ENCODE results near the gene CLCN4.

The CLCN4 gene

DNA sequence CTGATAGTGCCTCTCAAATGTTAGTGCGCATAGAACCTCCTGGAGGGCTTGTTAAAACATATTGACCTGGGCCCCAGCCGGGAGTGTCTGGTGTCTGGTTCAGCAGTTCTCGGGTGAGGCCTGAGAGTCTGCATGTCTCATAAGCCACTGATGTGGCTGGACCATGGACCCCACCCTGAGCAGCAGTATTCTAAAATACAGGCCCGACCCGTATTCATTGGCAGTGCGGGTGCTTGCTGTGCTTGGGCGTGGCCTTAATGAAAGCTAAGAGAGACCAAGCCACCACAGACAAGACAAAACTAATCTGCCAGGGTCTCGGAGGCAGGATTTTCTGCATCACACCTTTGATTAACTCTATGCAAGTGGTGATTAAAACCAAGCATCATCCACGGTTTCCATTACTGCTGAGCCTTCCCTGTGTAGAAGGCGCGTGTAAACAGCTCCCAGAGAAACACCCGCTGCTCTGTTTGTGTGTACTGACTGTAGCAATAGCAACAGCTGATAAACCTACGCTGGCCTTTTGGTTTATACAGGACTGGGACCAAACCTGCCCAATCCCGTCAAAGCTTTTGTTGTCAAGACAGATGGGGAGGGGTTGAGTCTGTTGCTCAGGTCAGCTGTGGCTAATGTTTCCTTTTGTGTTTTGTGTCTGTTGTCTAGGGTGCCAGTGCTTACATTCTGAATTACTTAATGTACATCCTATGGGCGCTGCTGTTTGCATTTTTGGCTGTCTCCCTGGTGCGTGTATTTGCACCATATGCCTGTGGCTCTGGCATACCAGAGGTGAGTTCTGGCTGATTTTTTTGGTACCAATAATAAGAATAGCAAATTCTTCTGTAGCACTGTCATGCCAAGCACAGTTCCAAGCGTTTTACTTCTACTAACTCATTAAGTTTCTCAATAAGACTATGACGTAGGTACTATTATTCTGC is 40.8 kb downstream of the CLCN4 start:
- no peak for DNase-seq (ENCODE audit: low spot score)

DNA sequence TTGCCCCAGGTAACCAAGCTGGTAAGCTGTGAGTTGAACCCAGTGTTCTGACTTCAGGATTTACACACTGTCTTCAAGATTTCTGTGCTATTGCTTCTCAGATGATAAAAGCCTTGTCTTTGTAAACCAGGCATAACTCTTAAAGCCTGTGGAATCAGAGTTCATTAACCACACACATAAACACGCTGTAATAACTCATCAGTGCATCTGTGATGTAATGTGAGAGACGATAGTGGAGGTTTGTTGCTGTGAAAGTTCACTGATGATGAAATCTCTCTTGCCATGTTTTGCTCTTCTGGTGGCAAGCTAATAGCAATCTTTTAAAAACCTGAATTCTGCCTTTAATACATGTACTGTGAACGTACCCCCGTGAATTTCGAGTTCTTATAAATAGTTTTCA is 41.5 kb downstream of the CLCN4 start:
- DNase-seq (ENCODE audit: low spot score), result no peak

DNA sequence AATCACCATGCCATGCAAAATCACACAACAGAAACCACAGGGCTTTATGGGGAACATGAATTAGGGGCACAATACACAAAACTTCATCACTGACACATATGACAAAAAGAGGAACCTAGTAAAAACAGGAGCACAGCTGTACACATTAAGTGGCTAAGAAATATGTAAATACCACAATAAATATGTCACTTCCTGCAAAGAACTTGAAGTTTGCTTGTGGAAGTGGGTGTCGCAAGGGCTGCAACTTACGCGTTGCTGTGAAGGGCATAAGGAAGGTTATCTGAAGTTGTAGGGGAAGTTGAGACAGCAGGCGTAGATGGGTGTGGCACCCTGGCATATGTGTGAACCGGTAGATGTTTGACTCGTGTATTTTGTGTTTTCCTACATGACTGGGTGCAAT is 42.4 kb downstream of the CLCN4 start:
- DNase-seq (ENCODE audit: low spot score), result no peak

DNA sequence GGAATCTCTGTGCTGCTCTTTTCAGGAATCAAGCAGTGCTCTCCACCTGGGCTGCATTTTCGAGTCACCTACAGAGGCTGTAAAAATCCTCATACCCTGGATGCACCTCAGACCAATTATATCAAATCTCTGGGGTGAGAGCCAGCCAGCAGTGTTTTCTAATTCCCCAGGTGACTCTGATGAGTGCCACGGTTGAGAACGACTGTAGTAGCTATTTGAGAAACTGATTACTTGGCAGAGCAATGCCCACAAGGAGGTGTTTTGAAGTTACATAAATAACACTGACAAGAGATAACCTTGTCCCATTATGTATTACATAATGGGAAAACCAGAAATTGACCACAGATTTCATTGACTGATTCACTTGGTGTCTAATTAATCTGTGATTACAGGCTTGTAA is 46.8 kb downstream of the CLCN4 start:
- no peak for DNase-seq (ENCODE audit: low spot score)

DNA sequence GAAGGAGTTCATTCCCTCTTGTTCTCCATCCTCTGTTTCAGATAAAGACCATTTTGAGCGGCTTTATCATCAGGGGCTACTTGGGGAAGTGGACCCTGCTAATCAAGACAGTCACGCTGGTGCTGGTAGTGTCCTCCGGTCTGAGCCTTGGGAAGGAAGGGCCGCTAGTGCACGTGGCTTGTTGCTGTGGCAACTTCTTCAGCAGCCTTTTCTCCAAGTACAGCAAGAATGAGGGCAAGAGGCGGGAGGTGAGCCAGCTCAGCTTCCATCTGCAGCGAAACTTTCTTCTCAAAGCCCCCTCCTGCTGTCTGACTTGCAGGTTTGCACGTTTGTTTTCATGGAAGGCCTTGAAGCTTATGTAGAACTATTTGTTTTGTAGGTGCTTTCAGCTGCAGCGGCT is 49.5 kb downstream of the CLCN4 start:
- no peak for DNase-seq (ENCODE audit: low spot score)

DNA sequence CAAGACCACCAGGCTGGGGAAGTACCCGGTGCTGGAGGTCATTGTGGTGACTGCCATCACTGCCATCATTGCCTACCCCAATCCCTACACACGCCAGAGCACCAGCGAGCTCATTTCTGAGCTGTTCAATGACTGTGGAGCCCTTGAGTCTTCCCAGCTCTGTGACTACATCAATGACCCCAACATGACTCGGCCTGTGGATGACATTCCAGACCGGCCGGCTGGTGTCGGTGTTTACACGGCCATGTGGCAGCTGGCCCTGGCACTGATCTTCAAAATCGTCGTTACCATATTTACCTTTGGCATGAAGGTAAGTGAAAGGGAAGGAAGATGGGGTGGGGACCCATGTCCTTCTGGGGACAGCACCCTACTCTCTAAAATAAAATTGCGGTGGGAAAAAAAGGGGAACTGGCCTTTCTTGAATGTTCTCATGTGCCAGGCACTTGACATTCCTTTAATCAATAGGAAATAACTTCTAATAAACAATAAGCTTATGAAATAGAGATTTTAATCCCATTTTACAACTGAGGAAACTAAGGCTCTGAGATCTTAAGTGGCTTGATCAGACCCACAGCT is 51.6 kb downstream of the CLCN4 start:
- DNase-seq (ENCODE audit: low spot score), result no peak

DNA sequence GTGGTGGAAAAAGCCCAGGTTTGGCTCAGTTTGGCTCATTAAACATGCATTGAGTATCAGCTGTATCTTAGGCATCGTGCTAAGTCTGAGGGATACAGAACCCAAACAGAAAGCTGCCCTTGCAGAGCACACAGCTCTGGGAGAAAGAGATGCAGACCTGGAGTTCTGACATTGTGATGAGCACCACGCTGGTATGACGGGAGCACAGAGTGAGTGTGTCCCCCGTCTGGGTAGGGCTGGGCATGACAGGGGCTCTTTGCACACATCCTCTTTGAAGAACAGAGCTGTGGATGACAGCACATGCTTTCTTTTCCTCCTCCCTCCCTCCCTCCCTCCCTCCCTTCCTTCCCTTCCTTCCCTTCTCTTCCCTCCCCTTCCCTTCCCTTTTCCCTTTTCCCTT is 52.2 kb downstream of the CLCN4 start:
- DNase-seq (ENCODE audit: low spot score), result no peak

DNA sequence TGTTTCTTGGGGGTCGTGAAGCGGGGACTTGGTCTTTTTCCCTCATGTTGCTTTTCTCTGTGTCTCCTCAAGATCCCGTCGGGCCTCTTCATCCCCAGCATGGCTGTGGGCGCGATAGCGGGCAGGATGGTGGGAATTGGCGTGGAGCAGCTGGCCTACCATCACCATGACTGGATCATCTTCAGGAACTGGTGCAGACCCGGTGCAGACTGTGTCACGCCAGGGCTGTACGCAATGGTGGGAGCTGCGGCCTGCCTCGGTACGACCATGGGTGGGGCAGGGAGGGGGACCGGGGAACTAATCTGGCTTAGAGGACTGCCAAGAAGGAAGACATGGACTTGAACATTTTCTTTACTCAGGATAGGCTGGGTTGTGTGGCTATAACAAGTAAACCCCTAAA is 55.6 kb downstream of the CLCN4 start:
- DNase-seq (ENCODE audit: low spot score), result no peak

DNA sequence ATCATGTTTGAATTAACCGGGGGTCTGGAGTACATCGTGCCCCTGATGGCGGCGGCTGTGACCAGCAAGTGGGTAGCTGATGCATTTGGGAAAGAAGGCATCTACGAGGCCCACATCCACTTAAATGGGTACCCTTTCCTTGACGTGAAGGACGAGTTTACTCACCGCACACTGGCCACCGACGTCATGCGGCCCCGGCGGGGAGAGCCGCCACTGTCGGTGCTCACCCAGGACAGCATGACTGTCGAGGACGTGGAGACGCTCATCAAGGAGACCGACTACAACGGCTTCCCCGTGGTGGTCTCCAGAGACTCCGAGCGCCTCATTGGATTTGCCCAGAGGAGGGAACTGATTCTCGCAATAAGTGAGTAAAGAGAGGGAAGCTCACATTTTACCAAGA is 56.9 kb downstream of the CLCN4 start:
- no peak for DNase-seq (ENCODE audit: low spot score)

DNA sequence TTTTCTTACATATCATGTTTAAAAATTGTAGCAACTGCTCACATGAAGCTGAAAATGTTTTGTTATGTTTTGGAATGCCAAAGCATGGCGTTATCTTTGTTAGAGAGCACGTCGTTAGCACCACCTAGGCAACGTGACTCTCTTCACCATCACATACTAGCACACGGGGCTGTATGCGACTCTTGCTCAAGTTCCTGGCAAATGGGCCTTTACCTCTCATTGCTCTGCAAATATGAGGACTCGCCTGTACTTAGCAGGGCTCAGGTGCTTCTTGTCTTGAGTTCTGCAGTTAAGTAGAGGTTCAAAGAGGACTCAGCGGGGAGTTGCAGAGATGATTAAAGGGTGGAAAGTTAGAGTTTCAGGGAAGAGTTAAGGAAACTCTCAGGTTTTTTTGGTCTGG is 59.4 kb downstream of the CLCN4 start:
- no peak for DNase-seq (ENCODE audit: low spot score)

DNA sequence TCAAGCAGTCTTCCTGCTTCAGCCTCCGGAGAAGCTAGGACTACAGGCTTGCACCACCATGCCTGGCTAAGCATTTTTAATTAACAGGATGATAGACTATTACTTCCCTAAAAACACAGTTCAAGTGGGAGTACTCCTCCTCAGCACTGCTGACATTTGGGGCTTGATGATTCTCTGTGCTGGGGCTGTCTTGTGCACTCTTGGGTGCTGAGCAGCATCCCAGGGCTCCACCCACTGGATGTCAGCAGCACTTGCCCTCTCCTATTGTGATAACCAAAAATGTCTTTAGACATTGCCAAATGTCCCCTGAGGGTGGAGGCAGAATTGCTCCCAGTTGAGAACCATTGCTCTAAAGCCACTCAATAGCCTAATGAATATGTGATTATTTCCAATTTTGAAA is 60.4 kb downstream of the CLCN4 start:
- DNase-seq (ENCODE audit: low spot score), result no peak

DNA sequence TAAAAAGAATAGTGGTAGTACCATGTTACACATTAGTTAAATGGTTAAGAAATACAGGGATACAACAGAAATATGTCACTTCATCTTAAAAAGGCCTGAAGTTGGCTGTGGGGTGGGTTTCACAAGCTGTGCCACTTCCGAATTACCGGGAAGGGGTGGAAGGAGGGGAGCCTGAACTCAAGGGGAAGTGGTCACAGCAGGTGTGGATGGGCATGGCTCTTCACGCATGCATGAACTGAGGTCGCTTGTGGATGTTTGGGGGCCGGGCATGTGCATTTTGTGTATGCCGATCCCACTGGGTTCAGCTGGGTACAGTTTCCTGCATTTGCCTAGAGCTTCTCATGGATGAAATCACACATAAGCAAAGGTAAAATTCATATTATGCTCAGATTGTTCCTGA is 64.9 kb downstream of the CLCN4 start:
- no peak for DNase-seq (ENCODE audit: low spot score)

DNA sequence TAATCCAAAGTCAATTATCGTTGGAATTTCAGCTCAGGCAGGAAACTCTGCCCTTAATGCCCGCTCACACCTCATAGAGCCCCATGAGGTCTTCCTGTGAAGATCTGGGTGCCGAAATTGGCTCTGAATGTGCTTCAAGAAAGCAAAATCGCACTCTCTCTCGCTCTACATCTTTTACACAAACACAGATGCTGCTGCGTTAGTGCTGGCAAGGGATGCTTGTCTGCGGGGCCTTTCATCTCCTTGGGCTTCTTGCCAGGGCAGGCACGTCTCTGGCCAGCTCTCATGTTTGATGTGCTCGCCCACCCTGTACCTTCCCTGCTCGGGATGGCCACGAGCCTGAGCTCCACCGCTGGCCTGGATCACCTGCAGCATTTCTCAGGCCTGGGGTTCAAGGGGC is 66.5 kb downstream of the CLCN4 start:
- no peak for DNase-seq (ENCODE audit: low spot score)

DNA sequence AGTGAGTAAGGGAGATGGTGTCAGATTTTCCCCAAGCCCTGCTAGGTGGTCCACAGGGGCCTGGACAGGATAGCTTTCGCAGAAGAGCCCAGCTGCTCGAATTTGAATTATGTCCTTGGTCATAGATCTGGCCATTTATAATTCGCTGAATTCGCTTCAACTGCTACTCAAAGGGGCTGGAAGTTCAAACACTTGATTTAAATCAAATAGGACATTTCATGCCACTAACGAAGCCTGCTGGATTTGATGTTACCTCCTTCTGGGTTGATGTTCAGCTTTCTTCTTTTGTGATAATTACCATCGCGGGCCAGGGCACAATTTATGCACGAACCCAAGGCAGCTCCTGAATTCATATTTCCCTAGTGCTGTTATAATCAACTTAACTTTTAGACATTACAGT is 67.0 kb downstream of the CLCN4 start:
- no peak for DNase-seq (ENCODE audit: low spot score)

DNA sequence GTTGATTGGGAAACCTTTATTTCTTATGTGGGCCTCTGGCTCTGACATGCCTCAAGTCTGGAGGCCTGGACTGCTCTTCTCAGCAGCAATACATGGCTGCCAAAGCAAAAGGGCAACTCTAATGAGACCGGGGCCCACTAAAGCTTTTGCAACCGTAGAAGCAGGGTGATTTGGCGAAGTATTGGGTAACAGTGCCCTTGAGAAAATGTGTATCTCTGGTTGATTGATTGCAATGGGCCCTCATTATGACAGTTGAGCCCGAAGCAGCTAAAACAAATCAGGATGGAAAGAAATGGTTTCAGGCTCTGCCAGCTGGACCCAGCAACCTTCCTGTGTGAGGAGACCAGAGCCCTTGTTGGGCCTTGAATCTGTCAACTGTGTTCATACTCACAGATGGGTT is 73.4 kb downstream of the CLCN4 start:
- no peak for DNase-seq (ENCODE audit: low spot score)

DNA sequence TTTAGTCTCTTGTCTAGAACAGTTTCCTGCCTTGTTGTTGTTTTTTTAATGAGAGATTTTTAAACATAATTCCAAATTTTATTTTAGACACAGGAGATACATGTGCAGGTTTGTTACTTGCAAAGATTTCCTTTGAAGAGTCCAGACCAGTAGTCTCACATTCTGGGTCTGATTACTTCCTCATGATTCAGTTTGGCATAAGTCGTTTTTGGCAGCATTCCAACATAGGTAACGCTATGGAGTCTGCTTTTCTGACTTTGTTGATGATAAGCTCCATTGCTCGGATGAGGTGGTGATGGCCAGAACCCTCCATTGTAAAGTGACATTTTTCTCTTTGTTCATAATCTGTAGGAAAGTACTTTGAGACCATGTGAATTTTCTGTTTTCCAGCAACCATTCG is 74.7 kb downstream of the CLCN4 start:
- DNase-seq (ENCODE audit: low spot score), result no peak

DNA sequence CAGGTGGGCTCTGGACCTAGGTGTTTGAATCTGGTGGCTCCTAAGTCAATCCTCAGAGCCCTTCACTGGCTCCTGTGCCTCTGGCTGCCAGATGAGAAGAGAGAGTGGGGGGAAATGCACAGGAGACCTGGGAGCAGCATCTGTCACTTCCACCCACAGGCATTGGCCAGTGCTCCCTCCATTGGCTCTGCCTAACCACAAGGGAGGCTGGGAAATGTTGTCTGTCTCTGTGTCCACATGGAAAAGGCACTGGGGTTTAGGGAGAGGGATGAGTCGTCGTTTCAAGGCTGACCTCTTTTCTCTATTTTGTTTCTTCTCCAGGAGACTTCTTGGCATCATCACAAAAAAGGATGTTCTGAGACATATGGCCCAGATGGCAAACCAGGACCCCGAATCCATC is 76.4 kb downstream of the CLCN4 start:
- DNase-seq (ENCODE audit: low spot score), result no peak

DNA sequence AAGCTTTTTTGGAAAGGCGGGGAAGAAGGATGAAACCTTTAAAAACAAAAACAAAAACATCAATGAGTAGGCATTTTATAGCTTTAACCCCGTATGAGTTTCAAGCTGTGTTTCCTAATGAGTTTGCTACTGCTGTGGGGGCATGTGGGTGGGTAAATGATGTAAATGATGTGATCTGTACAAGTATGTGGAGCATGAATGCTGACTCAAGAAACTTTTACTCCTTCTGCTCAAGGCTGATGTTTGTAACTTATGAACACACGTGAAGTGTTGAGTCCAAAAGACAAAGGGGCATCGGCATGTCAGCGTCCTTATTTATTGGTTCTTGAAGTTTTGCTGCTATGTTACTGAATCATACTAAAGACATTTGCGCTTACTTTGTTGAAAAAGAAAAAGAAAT is 76.9 kb downstream of the CLCN4 start:
- no peak for DNase-seq (ENCODE audit: low spot score)

DNA sequence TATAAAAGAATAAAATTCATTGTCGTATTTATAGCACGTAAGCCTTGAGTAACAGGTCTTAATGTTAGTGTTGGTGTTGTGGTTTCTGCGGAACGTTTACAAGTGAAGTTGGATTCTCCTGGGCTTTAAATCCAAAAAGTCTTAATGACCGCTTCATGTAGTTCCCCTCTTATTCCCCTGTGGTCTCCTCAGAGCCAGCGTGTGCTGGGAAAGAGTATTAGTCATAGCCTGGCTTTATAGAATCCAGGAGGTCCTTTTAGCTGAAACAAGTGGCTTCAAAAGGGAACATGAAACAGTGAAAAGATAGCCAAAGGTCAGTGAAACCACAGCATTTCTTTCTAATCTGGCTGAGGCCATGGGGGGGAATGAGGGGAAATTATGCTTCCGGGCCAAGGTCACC is 79.1 kb downstream of the CLCN4 start:
- peak; percentile 60 for DNase-seq (ENCODE audit: low spot score)

DNA sequence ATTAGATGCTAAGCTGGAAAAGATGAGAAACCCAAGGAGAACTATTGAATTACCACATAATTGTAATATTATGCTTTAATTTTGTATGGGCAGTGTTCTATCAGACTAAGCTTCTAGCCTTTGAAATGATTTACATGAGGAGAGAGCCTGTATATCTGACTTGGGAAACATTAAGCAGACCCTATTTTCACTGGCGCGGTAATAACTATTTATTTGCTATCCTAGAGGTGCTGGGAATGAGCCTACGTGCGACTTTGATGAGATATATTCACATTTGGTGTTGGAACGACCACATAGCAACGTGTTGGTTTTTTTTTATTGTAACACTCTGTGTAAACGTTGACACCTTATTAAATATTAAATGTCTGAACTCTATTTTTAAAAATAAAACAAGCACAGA is 80.5 kb downstream of the CLCN4 start:
- DNase-seq (ENCODE audit: low spot score), result no peak

DNA sequence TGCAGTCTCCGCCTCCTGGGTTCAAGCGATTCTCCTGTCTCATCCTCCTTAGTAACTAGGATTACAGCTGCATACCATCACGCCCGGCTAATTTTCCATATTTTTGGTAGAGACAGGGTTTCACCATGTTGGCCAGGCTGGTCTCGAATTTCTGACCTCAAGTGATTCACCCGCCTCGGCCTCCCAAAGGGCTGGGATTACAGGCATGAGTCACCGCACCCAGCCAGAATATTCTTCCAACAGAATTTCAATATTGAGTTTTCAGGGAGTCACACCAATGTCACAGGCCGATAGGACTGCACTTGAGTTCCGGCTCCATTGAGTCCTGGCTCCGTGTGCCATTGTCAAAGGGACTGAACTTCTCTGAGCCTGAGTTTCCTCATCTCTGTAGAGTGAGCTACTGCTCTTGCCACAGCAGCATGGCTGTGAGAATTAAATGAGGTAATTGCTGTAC is 82.9 kb downstream of the CLCN4 start:
- DNase-seq (ENCODE audit: low spot score), result no peak

DNA sequence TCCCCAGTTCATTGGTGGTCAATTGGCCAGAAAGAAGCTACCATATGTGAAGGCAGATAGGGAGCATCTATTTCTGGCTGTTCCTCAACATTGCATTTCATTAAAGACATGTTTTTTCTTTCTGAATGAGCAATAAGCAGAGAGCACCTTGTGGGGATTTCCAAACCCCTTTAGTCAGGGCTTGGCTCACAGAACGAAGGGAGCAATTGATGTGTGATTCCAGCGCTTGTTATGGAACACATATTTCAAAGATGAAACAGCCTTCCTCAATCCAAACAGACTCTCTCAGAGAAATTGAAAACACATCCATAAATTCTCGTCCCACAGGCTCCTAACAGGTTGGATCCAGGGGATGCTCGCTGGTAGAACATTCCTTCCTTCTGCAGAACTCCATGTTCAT is 84.1 kb downstream of the CLCN4 start:
- no peak for DNase-seq (ENCODE audit: low spot score)

DNA sequence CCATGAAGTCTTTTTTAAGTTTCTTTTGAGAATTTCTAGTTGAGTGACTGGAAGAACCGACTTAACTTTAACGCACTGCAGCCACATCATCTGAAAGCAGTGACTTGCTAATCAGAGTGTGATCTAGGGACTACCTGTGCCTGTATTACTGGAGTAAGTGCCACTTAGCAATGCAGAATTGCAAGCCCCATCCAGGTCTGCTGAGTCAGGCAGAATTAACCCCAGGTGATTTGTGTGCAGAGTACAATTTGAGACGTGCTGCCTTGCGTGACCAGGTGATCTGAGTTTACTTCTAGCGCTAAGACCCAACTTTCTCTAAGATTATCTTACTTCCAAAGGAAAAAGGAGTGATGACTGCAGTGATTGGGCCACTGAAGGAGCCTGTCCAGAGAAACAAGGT is 85.3 kb downstream of the CLCN4 start:
- DNase-seq (ENCODE audit: low spot score), result no peak

DNA sequence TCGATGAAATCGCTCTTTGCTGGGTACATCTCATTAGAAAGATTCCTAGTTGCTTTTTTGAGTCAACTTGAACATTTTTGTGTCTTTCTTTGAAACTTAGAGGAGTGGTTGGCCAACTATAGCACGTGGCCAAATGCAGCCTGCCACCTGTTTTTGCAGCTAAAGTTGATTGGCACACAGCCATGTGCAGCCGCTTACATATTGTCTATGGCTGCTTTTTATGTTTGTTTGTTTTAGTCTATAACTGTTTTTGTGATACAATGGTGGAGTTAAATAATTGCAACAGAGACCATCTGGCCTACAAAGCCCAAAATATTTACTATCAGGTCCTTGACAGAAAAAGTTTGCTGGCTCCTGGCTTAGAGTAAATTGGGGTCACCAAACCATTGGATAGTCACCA is 86.3 kb downstream of the CLCN4 start:
- no peak for DNase-seq (ENCODE audit: low spot score)
